ENCODE results near the gene FOXP1.

FOXP1 gene

GRCh38 chr3:71317749-71318457 lies 265.6 kb downstream of the FOXP1 start:
- no peak for DNase-seq

DNA sequence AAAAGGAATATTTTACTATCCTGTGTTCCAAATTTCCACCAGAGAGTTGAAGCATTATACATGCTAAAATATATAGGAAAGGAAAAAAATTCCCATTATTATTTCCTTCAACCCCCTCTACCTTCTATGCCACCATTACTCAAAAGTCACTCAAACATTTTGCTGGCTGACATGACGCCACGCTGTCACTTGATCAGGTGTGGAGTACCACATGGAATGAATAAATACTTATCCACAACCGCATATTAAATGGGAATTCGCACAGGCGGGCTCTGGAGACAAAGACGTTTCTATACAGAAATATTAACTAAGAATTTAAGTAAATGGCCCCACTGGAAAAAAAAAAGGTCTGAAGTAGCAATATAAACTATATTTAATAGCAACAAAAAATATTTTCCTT lies 266.4 kb downstream of the FOXP1 start:
- no peak for DNase-seq

DNA sequence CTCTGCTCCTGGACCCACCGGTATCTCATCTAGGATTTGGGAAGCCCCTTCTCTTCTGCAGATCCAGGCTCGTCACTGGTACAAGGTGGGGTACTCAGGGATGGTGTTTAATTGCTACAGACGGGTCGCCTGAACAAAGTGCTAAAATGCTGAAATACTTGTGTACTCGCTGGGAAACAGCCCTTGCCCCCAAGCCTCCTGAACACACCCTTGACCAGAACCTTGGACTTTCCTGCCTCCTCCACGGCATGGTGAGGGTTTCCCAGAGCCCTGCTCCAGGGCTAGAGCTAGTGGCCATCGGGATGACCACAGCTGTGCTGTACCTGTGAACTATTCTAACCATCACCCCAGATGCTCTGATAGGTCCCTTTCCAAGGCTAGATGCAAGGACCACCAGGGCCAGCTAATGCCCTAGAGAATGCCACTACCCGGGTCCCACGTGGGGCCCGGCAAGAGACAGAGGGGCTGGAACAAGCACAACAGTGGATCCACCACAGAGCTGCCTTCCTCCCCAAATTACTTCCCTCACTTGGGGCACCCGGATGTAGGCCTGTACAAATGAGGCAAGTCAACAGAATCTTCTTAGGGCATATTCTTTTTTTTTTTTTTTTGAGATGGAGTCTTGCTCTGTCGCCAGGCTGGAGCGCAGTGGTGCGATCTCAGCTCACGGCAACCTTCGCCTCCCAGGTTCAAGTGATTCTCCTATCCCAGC lies 267.3 kb downstream of the FOXP1 start:
- DNase-seq: no peak

- no peak for DNase-seq
These were observed 268.1 kb downstream of the FOXP1 start for GRCh38 chr3:71315431-71315830.

DNA sequence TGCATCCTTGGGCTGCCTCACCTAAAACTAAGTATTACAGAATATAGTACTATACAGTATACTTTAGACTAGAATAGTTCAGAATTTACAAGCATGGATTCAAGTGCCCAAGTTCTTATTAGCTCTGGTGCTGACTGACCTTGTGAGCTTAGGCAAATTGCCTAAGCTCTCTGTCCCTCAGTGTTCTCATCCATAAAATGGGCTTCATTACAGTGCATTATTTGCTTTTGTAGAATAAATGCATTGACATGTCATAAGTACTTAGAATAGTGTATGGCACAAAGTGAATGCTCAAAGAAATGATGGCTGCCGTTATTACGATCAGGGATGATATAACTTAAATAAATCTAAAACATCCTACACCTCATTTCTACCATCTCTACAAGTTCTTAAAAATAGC lies 269.7 kb downstream of the FOXP1 start:
- no peak for DNase-seq

GRCh38 chr3:71312461-71312860 lies 271.1 kb downstream of the FOXP1 start:
- no peak for DNase-seq

DNA sequence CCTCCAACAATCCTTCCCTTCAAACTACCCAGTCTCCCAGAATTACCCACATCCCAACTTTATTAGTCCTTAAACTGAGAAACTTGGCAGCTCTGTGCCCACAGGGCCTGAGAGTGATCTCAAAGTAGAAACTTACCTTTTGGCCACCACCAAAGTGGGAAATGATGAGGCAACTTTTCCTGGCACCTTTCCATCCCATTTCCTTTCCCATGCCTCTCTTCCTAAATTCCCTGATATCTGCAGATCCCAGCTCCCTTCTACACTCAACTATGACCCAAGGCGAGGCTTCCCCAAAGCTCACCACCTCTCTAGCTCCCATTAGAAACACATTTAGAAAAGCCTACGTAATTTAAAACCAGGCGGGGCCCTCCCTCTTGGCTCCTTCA lies 271.9 kb downstream of the FOXP1 start:
- DNase-seq: no peak

- no peak for DNase-seq
These were observed 272.4 kb downstream of the FOXP1 start for GRCh38 chr3:71310980-71311660.

DNA sequence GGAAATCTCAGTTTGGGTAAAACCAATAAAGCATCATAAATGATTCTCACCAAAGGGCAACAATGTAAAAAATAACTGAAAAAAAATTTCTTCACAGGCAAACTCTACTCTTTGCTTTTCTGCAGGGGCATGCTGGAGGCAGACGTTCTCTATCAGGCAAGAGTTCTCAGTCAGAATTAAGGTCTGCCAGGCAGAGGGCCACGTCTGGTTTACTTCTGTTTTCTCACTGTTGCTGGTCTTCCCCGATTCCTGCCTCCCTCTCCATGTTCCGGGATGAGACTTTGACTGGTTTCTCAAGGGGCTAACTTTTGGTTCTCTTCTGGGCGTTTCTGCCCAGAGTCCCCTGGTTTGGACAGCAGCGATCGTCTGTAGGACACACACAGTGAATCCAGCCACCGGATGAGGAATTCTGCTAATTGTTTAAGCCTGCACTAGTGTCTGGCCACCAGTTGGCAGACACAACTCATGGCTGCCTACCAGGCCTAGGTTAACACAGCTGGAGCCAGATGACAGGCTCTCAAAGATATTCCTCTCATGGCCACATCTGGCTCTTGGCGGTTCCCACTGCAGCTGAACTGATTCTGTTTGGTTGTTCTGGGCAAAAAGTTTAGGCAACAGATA lies 273.1 kb downstream of the FOXP1 start:
- DNase-seq: no peak

DNA sequence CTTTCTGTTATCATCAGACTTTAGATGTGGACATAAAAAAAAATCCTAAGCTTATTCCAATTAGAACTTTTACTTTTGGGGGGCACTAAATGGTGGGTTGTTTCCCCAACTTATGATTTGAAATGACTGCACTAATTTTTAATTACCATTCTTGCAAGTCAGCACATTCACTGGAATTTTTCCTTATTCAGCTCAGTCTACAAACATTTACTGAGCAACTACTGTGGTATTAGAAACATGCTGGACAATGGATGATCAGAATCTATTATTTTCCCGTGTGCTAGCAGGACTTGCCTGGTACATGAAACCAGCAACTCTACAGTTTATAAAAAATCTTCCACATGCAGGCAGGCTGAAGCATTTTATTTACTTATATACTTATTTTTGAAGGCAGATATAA lies 273.6 kb downstream of the FOXP1 start:
- no peak for DNase-seq

DNA sequence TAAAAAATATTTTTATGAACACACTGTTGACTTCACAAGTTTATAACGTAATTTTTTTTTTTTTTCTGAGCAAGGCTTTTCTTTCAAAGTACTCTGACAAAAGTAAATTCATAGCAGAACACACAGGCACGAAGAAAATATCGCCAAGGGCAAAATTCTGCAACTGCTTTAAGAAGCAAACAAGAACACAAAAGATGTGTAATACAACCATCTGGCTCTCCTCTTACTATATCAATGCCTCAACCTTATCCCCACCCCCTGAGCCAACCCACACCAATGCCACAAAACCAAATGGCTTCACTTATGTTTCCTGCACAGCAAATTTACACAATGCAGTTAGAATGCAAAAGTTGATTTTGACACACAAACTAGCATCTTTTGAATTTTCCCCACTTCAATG lies 274.2 kb downstream of the FOXP1 start:
- peak; percentile 59 for DNase-seq

GRCh38 chr3:71308836-71309235 lies 274.7 kb downstream of the FOXP1 start:
- no peak for DNase-seq

GRCh38 chr3:71307991-71308697 lies 275.4 kb downstream of the FOXP1 start:
- no peak for DNase-seq

DNA sequence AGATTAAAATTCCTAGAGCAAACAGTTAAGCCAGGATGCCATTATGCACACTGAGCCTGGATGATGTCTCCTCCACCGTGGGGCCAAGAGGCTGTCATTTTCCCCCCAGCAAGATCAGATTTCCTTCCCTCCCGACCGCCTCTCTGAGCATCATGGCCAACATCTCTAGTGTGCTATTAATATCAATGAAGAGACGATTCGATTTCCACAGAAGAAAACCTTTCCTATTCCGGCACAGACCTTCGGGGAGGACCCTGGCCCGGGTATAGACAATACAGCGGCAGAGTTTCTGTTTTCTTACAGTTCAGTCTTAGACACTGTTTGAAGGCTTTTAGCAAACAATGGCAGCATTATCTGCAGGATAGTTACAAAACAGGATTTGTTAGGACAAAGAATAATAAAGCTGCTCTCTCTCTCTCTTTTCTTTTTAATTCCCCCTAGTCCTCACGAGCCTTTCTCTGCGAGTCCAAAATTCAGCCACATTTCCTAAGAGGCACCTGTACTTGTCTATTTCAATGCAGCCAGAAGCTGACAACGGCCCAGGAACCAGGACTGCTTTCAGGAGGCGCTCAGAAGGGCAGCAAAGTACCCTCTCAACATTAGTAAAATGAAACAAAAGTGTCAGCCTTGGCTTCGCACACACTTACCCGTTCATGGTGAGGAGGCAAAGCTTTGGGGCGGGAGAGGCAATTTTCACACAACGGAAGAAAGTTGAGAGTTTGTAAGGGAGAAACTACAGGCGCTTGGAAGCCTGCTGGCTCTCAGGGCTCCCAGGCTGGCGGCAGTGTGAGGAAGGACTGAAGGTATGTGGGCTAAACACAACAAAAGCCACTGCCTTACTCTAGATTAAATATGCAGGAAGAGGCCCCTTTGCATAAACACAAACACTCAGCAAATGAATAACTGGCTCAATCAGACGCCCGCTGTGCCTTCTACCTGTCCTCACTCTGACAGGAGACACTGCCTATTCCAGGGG lies 278.0 kb downstream of the FOXP1 start:
- peak; percentile 16 for DNase-seq

- DNase-seq: peak; percentile 17
These were observed 278.8 kb downstream of the FOXP1 start for GRCh38 chr3:71304684-71305083.

GRCh38 chr3:71304247-71304646 lies 279.3 kb downstream of the FOXP1 start:
- no peak for DNase-seq

GRCh38 chr3:71303627-71304200 lies 279.8 kb downstream of the FOXP1 start:
- DNase-seq: no peak

DNA sequence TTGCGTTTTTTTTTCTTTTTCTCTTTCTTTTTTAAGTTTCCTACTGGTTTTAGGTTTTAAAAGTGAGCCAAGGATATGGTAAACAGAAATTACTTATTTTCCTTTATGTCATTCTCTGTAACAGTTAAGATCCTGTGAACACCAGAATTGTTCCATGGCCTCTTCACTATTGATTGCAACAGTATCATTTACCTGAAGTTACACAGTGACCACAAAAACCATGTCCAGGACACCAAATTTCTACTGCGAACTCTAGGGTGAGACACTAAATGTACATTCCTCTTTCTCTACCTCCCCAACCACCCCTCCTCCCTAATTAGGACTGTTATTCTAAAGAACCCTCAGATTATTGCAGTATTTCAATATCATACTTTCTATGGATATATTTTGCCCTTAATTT lies 280.9 kb downstream of the FOXP1 start:
- no peak for DNase-seq

- peak; percentile 25 for DNase-seq
These were observed 282.6 kb downstream of the FOXP1 start for GRCh38 chr3:71300951-71301393.

GRCh38 chr3:71299160-71299559 lies 284.4 kb downstream of the FOXP1 start:
- DNase-seq: peak; percentile 51

DNA sequence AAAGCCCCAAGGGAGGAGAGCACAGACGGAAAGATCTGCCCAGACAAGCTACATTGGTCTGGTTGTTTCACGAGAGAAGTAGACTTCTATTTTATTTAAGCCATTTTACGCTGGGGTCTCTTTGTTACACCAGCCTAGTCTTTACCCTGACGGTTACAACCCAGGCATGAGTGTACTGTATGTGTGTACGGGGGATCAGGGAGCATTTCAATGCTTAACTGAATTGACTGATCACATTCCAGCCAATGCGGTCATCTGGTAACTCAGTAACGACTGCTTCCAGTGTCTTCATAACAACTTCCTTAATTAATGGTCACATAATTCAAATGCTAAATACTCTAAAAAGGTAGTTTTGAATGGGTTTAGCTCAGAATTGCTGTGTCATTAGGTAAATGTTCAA lies 288.6 kb downstream of the FOXP1 start:
- no peak for DNase-seq
